HuH-7.5 (cell line): ENCODE results near the gene CDC37L1.

Source experiments
- DNase-seq: peaks from one replicate; pipeline ENCODE4 v3.0.0; 2011; ENCODE audit warnings: low spot score

The CDC37L1 gene

DNA sequence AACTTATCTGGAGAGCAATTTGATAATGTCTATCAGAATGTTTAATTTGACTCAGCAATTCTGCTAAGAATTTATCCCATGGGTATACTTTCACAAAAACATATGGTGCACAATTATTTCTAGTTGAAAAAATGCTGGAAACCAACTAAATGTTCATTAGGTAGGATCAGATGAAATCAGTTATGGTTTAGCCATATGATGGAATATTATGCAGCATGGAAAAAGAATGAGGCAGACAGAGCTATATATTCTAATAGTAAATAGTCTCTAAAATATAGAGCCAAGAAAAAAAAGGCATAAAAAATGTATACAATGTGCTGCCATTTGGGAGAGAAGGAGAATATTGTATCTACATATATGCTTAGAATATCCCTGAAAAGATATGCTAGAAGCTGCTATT lies 9.5 kb upstream of the CDC37L1 start:
- DNase-seq, result no peak

DNA sequence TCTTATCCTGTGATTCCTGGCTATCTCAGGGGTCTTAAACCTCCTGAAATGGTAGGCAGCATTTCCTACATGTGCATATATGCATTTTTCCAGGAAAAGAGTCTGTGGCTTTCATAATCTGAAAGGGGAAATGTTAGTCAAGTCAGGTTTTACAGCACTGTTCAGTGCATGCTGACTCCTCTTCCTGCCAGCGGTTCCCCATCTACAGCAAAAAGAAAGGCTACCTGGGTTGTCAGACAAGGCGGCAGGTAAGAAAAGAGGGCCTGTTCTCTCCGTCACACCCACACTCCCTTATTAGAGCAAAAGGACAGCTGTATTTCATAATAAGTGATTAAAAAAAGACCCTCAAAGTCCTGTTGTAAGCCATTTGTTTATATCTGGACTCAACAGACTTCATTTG lies 8.8 kb upstream of the CDC37L1 start:
- DNase-seq, result no peak

DNA sequence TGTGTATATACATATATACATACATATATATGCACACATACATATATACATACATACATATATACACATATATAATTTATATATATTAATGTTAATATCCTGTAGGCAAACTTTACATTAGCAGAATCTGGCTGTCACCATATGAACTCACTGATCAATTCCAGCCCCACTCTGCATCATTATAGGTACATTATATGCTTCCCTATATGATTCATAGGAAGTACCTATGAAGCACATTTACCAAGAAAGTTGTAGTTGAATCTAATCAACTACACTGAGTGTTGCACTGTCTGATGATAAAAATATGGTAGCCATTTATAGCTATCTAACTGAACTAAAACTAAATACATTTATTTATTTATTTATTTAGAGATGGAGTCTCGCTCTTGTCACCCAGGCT lies 7.6 kb upstream of the CDC37L1 start:
- no peak for DNase-seq

DNA sequence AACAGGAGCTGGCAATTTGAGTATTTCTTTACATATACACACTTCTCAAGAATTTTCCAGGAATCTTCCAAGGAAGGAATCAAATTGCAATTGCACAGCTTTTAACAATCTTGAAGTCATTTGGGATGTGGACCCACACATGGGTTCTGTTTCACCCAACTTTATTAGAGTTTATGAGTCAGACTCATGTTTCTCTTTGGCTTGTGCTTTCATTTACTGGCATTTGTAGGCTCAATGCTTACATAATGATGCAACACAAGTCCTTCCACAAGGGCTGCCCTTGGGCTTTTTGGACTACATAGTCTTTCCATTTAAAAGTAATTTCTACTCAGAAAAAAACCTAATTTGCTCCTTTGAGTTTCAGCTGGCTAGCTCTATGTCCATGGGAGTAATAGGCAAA lies 4.6 kb upstream of the CDC37L1 start:
- no peak for DNase-seq

DNA sequence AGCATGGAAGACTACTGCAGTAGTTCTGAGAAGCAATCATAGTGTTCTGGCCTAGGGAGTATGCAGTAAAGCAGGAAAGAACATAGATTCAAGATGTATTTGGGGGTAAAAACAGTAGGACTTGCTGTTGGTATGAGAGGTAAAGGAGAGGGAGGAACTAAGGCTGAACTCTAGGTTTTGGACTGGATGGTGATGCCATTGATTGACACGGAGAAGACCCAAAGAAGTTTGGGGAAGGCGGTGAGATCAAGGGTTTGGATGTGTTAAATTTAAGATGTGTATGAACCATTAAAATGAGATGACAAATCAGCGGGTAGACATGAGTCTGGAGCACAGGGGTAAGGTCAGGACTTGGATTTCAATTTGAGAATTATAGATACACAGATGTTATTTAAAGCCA lies 2.0 kb upstream of the CDC37L1 start:
- DNase-seq, result no peak

DNA sequence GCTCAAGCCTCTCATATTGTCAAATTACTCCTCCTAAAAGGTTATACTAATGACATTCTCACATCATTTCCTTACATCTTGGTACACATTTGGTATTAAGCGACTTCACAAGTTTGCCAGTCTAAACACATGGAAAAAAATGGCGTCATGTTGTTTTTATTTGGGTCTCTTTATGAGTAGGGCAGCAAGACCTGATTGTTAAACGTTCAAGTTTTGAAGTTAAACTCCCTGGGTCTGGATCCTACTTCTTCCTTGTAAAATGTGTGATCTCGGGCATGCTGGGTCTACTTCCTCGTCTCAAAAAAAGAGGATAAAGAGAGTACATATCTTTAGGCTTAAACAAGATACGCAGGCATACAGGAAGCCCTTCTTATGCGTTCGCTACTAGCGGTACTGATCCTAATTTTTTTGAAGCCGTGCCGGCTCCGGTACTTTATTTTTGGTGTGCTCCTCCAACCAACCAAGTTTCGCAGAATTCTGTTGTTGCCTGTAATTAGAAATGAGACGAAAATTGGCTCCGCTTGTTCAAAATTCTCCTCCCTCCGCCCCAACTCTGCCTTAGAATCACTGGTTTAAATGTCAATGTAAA lies 596 bp upstream of the CDC37L1 start:
- DNase-seq, result no peak

DNA sequence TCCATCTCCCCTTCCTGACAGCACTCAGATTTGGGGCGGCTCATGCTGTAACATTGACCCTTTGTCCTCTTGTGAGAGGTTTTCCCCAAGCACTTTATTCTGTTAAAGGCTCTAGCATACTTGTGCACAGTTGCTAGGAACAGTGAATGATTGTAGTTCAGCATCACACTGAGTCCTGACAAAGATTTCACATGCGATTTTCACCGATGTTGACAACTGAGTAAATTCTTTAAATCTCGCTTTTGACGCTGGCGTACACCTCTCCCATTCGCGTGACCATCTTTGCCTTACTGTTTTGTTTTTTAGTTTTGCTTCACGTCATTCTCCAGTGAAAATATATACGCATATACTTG lies 780 bp downstream of the CDC37L1 start:
- no peak for DNase-seq

DNA sequence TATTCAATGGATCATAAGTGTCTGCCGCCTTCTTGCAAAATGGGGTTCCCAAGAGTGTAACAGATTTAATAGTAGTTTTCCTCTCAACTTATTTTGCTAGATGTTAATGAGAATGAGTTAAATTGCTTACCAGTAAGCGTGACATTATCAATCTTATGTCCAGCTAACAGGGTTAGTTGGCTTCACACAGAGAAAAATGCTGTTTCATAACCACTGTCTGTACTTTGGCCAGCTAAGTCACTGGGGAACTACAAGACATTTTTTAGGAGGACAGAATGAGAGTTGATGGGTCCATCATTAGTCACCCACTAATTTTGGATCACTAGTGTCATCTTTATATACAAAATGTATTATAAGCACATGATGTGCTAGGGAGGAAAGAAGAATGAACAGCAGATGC lies 1.4 kb downstream of the CDC37L1 start:
- DNase-seq, result no peak

DNA sequence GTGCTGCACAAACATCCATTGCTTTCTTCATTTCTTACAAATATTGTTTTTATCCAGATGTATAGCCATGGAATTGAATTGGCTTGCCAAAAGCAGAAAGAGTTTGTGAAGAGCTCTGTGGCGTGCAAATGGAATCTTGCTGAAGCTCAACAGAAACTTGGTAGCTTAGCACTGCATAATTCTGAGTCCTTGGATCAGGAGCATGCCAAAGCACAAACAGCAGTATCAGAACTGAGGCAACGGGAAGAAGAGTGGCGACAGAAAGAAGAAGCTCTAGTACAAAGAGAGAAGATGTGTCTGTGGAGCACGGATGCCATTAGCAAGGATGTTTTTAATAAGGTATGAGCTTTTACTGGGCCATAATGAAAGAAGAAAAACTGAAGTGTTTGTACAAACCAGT lies 5.5 kb downstream of the CDC37L1 start:
- no peak for DNase-seq

DNA sequence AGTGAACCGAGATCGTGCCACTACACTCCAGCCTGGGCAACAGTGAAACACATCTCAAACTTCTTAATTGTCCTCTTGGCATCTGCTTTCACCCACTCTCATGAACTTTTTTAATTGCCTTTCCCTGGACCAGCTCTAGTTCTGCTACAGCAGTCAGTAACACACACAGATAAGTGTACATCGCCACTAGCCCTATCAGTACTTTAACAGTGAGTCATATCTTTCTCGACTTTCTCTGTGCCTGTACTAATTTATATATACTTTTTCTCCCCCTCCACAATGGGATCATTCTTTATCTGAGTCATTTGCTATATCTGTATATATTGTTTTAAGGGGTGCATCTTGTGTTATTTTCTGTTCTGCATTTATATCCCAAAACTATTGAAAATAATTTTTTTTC lies 6.7 kb downstream of the CDC37L1 start:
- no peak for DNase-seq

DNA sequence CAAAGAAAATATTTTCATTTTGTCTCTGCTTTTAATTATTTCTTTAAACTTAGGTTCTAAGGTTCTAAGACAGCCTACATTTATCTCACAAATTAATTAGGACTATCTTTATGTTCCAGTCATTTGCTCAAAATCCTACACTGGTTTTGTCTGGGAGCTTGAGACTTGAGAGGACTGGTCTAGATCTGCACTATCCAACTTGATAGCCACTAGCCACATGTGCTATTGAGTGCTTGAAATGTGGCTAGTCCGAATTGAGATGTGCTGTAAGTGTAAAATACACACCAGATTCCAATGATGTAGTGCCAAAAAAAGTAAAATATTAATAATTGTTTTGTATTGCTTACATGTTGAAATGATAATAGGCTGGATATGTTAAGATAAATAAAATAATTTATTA lies 7.2 kb downstream of the CDC37L1 start:
- no peak for DNase-seq

DNA sequence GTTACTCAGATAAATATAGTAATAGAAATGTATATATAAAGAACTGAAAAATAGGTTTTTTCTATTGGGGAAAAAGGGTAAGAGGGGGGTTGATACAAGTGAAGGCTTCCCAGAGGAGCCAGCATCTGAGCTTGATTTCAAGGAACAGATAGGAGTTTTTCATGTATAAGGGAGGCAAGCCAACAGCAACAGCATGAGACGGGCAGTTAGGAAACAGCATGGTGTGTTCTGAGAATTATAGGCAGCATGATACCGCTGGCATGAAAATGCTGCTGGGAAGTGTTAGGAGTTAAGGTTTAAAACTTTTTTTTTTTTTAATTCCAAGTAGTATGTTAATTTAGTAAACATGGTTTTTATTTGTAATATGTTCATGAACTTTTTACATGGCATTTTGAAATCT lies 9.7 kb downstream of the CDC37L1 start:
- no peak for DNase-seq

DNA sequence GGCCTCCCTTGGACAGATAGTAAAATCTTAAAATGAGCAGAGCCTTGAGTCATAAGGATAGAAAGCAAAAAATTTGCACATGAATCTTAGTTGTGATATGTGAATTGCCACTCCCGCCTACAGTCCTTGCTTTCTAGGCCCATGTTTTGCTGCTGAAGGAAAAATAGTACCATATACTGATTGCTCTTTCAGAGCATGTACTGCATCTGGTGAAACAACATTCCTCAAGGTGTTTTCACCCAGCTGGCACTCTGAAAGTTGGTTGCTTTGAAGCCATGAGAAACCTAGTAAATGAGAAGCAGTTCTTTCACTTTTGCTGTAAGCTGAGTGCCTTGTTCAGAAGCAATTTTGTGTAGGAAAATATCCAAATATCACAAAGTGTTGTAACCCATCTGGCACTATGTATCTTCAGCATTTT lies 10.3 kb downstream of the CDC37L1 start:
- DNase-seq, result no peak

DNA sequence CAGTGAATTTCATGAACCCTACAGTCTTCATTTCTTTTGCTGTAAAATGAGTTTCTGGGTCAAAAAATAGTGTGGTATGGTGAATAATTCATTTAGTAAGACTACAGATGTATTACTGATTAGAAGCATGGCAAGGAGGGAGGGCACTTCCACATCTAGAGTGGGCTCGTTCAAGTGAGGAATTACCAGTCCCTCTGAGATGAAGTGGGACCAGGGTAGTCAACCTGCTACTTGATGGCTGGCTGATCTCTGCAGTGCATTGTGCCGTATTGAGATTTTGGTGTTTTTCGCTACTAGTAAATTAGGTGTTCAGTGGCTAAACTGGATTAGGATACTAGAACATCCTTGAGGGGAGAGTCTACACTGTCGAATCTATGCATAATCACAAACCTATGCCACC lies 10.8 kb downstream of the CDC37L1 start:
- no peak for DNase-seq

DNA sequence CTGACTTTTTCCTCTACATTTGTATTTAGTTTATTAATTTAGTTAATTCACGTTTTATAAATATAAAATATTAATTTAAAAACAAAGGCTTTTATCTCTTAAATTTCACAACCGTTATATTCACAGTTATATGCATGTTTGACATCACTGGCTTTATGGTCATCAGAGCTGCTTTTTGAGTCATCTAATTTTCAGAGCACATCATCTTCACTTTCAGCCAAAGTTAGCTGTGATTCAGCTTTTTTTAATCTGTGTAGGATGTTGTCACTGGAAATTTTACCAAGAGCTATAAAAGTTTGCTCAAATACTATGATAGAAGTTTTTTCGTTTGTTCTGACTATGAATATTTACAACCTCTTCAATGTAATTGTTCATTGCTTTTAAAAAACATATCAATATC lies 12.4 kb downstream of the CDC37L1 start:
- DNase-seq, result no peak

DNA sequence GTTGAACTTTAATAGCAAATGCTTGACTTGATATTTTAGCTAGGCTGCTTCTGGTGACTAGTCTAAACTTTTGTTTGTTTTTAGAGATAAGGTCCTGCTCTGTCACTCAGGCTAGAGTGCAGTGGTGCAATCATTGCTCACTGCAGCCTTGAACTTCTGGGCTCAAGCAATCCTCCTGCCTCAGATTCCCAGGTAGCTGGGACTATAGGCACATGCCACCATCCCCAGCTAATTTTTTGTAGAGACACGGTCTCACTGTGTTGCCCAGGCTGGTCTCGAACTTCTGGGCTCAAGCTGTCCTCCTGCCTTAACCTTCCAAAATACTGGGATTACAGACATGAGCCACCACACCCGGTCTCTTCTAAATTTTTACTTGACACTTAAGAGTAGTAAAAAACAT lies 20.7 kb downstream of the CDC37L1 start:
- no peak for DNase-seq

DNA sequence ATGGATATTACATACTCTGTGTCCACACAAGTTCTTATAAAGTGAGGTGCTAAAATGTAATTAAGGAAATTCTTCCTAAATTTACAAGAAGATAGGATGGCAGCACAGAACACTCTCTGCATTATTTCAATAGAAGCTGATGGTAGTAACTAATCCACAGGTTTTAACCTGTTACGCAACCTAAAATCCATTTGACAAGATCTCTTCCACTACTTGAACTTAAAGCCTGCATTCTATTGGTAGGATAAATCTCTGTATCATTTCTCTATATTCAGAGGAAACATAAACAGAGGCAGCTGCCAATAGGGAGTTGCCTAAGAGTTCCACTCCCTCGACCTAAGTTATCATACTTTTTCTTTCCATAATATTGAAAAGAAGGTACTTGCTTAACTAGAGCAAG lies 21.6 kb downstream of the CDC37L1 start:
- no peak for DNase-seq

DNA sequence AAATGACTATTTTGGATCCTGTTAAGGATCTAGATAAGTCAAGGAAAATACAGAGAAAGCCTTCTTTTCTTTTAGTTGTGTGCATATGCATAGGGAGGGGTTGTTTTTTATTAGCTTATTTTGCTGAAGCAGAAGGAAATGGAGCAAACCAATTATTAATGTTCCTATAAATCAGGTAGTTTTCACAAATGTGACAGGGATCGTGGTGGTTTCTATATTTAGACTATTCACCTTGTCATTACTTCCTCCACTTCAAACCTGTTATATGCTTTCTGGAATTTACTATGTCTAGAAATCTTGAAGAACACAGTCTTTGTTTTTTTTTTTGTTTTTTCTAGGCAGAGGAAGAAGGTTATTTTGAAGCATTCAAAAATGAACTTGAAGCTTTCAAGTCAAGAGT lies 22.2 kb downstream of the CDC37L1 start:
- no peak for DNase-seq

DNA sequence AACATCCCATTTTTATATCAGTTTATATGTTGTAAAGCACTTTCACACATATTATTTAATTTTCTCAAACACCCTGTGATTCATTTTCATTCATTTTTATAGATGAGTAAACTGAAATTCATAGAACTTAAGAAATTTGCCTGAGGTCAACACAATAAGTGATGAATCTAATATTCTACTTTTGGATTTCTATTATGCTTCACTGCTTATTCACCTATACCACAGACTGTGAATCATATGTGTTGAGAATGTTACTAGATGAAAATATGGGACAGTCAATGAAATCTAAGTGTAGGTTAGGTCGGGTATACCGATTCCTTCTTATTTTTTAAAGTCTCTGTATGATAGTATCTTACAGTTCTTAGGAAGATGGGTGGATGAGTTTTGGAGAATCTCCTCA lies 24.8 kb downstream of the CDC37L1 start:
- no peak for DNase-seq

DNA sequence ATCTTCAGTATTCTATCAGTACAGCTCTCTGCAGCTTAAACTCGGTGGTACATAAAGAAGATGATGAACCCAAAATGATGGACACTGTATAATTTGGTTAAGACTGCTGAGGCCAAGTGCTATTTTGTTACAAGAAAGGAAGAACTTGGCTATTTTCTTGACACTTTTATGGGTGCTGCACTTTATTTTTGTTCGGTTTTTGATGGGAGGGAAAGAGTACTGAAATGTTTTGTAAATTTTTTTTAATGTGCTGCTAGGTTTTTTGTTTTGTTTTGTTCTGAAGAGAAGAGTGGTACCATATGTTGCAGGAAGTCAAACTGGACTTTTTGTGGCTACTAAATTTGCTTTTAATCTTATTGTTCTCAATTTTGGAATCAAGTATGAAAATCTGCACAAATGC lies 26.7 kb downstream of the CDC37L1 start:
- no peak for DNase-seq

DNA sequence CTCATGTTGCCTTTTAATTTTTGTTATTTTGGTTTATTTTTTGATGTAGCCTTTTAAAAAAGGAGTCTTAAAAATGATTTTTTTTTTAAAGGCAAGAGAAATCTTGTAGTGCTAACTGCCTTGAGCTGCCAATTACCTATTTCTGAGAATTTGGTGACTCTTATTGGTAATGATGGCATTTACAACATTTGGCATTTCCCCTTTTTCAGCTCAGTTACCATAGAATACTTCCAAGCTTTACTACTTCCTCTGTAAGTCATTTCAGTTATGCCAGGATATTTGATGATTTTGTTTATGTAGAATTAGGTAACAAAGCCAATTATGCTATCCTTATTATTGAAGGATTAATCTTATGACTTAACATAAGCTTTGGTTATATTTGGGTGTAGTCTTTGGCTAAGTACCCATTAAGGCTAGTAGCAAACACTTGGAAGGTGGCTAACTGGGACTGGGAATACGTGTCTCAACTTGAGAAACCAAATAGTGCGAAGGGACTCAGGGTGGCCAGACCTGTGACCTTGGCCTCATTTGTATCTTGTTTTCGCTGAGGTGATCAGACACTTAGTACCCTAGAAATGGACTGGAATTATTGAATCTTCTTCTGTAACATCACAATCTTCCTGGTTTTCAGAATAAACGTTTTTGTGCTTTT lies 27.7 kb downstream of the CDC37L1 start:
- DNase-seq, result no peak

DNA sequence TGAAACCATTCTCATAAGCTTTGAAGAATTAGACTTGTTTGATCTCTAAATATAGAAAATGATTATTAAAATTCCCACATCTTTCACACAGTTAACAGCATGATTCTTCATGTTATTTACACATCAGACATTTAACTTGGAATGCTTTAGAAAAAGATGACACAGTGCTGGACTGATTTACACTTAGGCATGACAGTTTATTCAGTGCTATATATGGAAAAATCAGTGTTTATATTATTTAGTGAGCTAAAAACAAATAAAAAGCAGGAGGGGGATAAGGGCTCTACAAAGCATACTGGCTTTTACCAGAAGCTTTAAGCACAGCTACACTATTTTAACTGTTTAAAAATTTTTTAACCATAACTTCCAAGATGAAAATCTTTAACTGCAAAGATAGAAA lies 30.0 kb downstream of the CDC37L1 start:
- DNase-seq, result no peak

DNA sequence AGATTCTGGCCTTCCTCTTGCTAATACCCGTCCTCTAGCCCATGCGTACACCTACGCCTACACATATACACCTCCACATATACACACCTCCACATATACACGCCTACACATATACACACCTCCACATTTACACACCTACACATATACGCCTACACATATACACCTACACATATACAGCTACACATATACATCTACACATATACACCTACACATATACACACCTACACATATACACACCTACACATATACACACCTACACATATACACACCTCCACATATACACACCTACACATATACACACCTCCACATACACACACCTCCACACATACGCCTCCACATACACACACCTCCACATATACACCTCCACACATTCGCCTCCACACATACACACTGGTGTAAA lies 34.5 kb downstream of the CDC37L1 start:
- DNase-seq, result no peak

DNA sequence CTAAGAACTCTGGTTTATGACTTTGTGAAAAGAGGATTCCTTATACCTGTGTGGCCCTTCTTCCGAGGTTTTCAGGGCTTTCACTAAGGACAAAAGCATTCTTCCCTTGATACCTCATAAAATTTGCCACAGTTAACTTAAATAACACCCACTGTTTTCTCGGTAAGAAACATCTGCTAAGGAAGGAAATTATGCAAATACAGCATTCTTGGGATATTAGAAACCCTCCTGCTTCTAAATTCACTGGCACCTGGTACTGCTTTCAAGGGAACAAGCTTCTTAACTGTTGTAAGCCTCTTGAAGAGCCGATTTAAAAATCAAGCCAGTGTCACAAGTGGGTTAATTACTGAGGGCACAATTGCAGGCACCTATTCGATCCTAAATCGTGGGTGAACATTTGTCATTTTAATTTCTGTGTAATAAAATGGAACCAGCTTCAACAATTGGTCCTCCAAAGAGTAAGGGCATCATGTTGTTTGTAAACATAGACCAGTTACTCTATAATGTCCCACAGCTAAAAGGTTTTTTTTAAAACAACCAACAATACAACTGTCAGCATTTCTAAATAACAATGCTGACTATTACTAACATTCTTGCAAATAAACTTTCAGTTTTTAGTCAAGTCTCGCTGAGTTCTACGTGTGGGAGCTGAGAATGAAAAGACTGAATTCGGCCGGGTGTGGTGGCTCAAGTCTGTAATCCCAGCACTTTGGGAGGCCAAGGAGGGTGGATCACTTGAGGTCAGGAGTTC lies 35.1 kb downstream of the CDC37L1 start:
- DNase-seq, result no peak
